ENCODE results near the gene ZCCHC14.

ZCCHC14 gene

GRCh38 chr16:87535855-87536794 lies 43.3 kb upstream of the ZCCHC14 start:
- H3K27me3 ChIP-seq (replicated peaks; ENCODE audit: control insufficient read depth, insufficient read depth, low read length, poor library complexity, severe bottlenecking): no peaks in the 10 kb centered on the region
- no peak for DNase-seq
- H3K4me1 ChIP-seq (ENCODE audit: control insufficient read depth, insufficient read depth, low read length, poor library complexity, severe bottlenecking): no peaks in the 10 kb centered on the region
- no peaks in the 10 kb centered on the region for H3K36me3 ChIP-seq (ENCODE audit: control insufficient read depth, insufficient read depth, low read length)
- no peak overlapping the region for H3K27ac ChIP-seq (ENCODE audit: insufficient read depth, low read length, poor library complexity, severe bottlenecking)
- no peaks in the 10 kb centered on the region for H3K9me3 ChIP-seq (ENCODE audit: control insufficient read depth, low read length)
- H3K4me3 ChIP-seq (ENCODE audit: insufficient read depth, low read depth, low read length, poor library complexity, severe bottlenecking): no peak overlapping the region

- no peak for DNase-seq
- Histone ChIP-seq H3K36me3 (ENCODE audit: control insufficient read depth, insufficient read depth, low read length) (no peaks in the 10 kb centered on the region), H3K27ac (ENCODE audit: insufficient read depth, low read length, poor library complexity, severe bottlenecking) (no peak overlapping the region), H3K4me1 (ENCODE audit: control insufficient read depth, insufficient read depth, low read length, poor library complexity, severe bottlenecking) (no peaks in the 10 kb centered on the region), H3K4me3 (ENCODE audit: insufficient read depth, low read depth, low read length, poor library complexity, severe bottlenecking) (no peak overlapping the region), H3K27me3 (replicated peaks; ENCODE audit: control insufficient read depth, insufficient read depth, low read length, poor library complexity, severe bottlenecking) (no peaks in the 10 kb centered on the region), H3K9me3 (ENCODE audit: control insufficient read depth, low read length) (no peaks in the 10 kb centered on the region)
These were observed 42.6 kb upstream of the ZCCHC14 start for GRCh38 chr16:87535457-87535854.

GRCh38 chr16:87534751-87535150 lies 41.9 kb upstream of the ZCCHC14 start:
- Histone ChIP-seq H3K9me3 (ENCODE audit: control insufficient read depth, low read length) (no peaks in the 10 kb centered on the region), H3K4me1 (ENCODE audit: control insufficient read depth, insufficient read depth, low read length, poor library complexity, severe bottlenecking) (no peaks in the 10 kb centered on the region), H3K36me3 (ENCODE audit: control insufficient read depth, insufficient read depth, low read length) (no peaks in the 10 kb centered on the region)

GRCh38 chr16:87534030-87534653 lies 41.3 kb upstream of the ZCCHC14 start:
- no peak overlapping the region for H3K27ac ChIP-seq (ENCODE audit: insufficient read depth, low read length, poor library complexity, severe bottlenecking)
- H3K4me1 ChIP-seq (ENCODE audit: control insufficient read depth, insufficient read depth, low read length, poor library complexity, severe bottlenecking): no peaks in the 10 kb centered on the region
- no peaks in the 10 kb centered on the region for H3K27me3 ChIP-seq (replicated peaks; ENCODE audit: control insufficient read depth, insufficient read depth, low read length, poor library complexity, severe bottlenecking)
- DNase-seq: no peak
- no peaks in the 10 kb centered on the region for H3K36me3 ChIP-seq (ENCODE audit: control insufficient read depth, insufficient read depth, low read length)
- H3K4me3 ChIP-seq (ENCODE audit: insufficient read depth, low read depth, low read length, poor library complexity, severe bottlenecking): no peak overlapping the region
- H3K9me3 ChIP-seq (ENCODE audit: control insufficient read depth, low read length): no peaks in the 10 kb centered on the region

More at GRCh38 chr16:87534751-87535150, 41.9 kb upstream of the ZCCHC14 start:
- H3K4me3 ChIP-seq (ENCODE audit: insufficient read depth, low read depth, low read length, poor library complexity, severe bottlenecking): no peak overlapping the region
- DNase-seq: no peak
- no peaks in the 10 kb centered on the region for H3K27me3 ChIP-seq (replicated peaks; ENCODE audit: control insufficient read depth, insufficient read depth, low read length, poor library complexity, severe bottlenecking)
- H3K27ac ChIP-seq (ENCODE audit: insufficient read depth, low read length, poor library complexity, severe bottlenecking): no peak overlapping the region

- Histone ChIP-seq H3K36me3 (ENCODE audit: control insufficient read depth, insufficient read depth, low read length) (no peaks in the 10 kb centered on the region), H3K4me3 (ENCODE audit: insufficient read depth, low read depth, low read length, poor library complexity, severe bottlenecking) (no peak overlapping the region), H3K4me1 (ENCODE audit: control insufficient read depth, insufficient read depth, low read length, poor library complexity, severe bottlenecking) (no peaks in the 10 kb centered on the region), H3K27ac (ENCODE audit: insufficient read depth, low read length, poor library complexity, severe bottlenecking) (no peak overlapping the region), H3K27me3 (replicated peaks; ENCODE audit: control insufficient read depth, insufficient read depth, low read length, poor library complexity, severe bottlenecking) (no peaks in the 10 kb centered on the region), H3K9me3 (ENCODE audit: control insufficient read depth, low read length) (no peaks in the 10 kb centered on the region)
- no peak for DNase-seq
These were observed 40.2 kb upstream of the ZCCHC14 start for GRCh38 chr16:87533061-87533460.

GRCh38 chr16:87531418-87531817 lies 38.6 kb upstream of the ZCCHC14 start:
- Histone ChIP-seq H3K4me3 (ENCODE audit: insufficient read depth, low read depth, low read length, poor library complexity, severe bottlenecking) (no peak overlapping the region), H3K27ac (ENCODE audit: insufficient read depth, low read length, poor library complexity, severe bottlenecking) (no peak overlapping the region), H3K9me3 (ENCODE audit: control insufficient read depth, low read length) (no peaks in the 10 kb centered on the region), H3K4me1 (ENCODE audit: control insufficient read depth, insufficient read depth, low read length, poor library complexity, severe bottlenecking) (no peaks in the 10 kb centered on the region), H3K36me3 (ENCODE audit: control insufficient read depth, insufficient read depth, low read length) (no peaks in the 10 kb centered on the region), H3K27me3 (replicated peaks; ENCODE audit: control insufficient read depth, insufficient read depth, low read length, poor library complexity, severe bottlenecking) (no peaks in the 10 kb centered on the region)
- DNase-seq: no peak

- Histone ChIP-seq H3K27me3 (replicated peaks; ENCODE audit: control insufficient read depth, insufficient read depth, low read length, poor library complexity, severe bottlenecking) (no peaks in the 10 kb centered on the region), H3K4me1 (ENCODE audit: control insufficient read depth, insufficient read depth, low read length, poor library complexity, severe bottlenecking) (no peaks in the 10 kb centered on the region)
These were observed 36.1 kb upstream of the ZCCHC14 start for GRCh38 chr16:87528690-87529579.

GRCh38 chr16:87527055-87527724 lies 34.4 kb upstream of the ZCCHC14 start:
- no peaks in the 10 kb centered on the region for H3K36me3 ChIP-seq (ENCODE audit: control insufficient read depth, insufficient read depth, low read length)
- H3K4me1 ChIP-seq (ENCODE audit: control insufficient read depth, insufficient read depth, low read length, poor library complexity, severe bottlenecking): no peaks in the 10 kb centered on the region
- no peak overlapping the region for H3K4me3 ChIP-seq (ENCODE audit: insufficient read depth, low read depth, low read length, poor library complexity, severe bottlenecking)
- H3K27ac ChIP-seq (ENCODE audit: insufficient read depth, low read length, poor library complexity, severe bottlenecking): no peak overlapping the region
- no peak for DNase-seq
- H3K27me3 ChIP-seq (replicated peaks; ENCODE audit: control insufficient read depth, insufficient read depth, low read length, poor library complexity, severe bottlenecking): no peaks in the 10 kb centered on the region
- H3K9me3 ChIP-seq (ENCODE audit: control insufficient read depth, low read length): no peaks in the 10 kb centered on the region

More at GRCh38 chr16:87528690-87529579, 36.1 kb upstream of the ZCCHC14 start:
- Histone ChIP-seq H3K4me3 (ENCODE audit: insufficient read depth, low read depth, low read length, poor library complexity, severe bottlenecking) (no peak overlapping the region), H3K27ac (ENCODE audit: insufficient read depth, low read length, poor library complexity, severe bottlenecking) (no peak overlapping the region), H3K36me3 (ENCODE audit: control insufficient read depth, insufficient read depth, low read length) (no peaks in the 10 kb centered on the region), H3K9me3 (ENCODE audit: control insufficient read depth, low read length) (no peaks in the 10 kb centered on the region)
- no peak for DNase-seq

GRCh38 chr16:87526238-87526947 lies 33.6 kb upstream of the ZCCHC14 start:
- Histone ChIP-seq H3K27ac (ENCODE audit: insufficient read depth, low read length, poor library complexity, severe bottlenecking) (no peak overlapping the region), H3K27me3 (replicated peaks; ENCODE audit: control insufficient read depth, insufficient read depth, low read length, poor library complexity, severe bottlenecking) (no peaks in the 10 kb centered on the region), H3K4me3 (ENCODE audit: insufficient read depth, low read depth, low read length, poor library complexity, severe bottlenecking) (no peak overlapping the region), H3K4me1 (ENCODE audit: control insufficient read depth, insufficient read depth, low read length, poor library complexity, severe bottlenecking) (no peaks in the 10 kb centered on the region), H3K9me3 (ENCODE audit: control insufficient read depth, low read length) (no peaks in the 10 kb centered on the region), H3K36me3 (ENCODE audit: control insufficient read depth, insufficient read depth, low read length) (no peaks in the 10 kb centered on the region)
- no peak for DNase-seq
